22Rv1 (cell line): ENCODE measurements around the gene ARSK.

Source experiments
- H3K27ac ChIP-seq: fragments of 450-650 bp; 2 replicates; pipeline ENCODE4 v1.5.1; 2017
- CTCF ChIP-seq: fragments of 450-650 bp; IDR thresholded peaks from 2 replicates; pipeline ENCODE4 v1.5.1; 2017; ENCODE audit warnings: mild to moderate bottlenecking
- ZFX ChIP-seq: fragments of 450-650 bp; IDR thresholded peaks from 2 replicates; pipeline ENCODE4 v1.6.1; 2017; ENCODE audit warnings: antibody characterized with exemption, borderline replicate concordance

The ARSK gene

DNA sequence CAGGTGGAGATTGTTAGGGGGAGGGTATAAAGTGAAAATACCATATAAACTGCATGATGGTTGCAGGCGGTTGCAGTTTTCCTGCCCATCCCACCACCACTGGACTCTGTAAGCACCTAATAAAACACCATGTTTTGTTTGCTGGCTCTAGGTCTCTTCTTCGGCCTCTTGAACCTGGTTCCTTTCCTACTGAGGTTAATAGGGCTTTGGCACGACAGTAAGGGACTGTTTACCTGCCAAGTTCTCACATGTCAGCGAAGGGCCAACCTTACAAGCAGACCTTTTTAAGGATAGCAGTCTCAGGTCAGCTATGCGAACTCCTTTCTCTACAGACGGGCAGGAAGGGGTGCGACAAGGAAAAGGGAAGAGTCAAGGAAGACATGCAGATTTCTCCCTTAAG lies 88.3 kb downstream of the ARSK start:
- TF ChIP-seq ZFX (no peak), CTCF (no peak)
- H3K27ac ChIP-seq: peak overlapping the region; percentile 86

- TF ChIP-seq CTCF (peak; percentile 76), ZFX (no peak)
- H3K27ac ChIP-seq: no peak overlapping the region
Observed at GRCh38 chr5:95644351-95645042, 89.6 kb downstream of the ARSK start.

- H3K27ac ChIP-seq: peak overlapping the region; percentile 96
Observed at GRCh38 chr5:95646226-95646568, 91.3 kb downstream of the ARSK start.

GRCh38 chr5:95646569-95647431 lies 91.9 kb downstream of the ARSK start, which contains the start of gene RFESD:
TSS of gene RFESD (plus strand) at chr5:95646777. CDS start at chr5:95652272, 5,495 bp downstream.
- TF ChIP-seq ZFX (no peak), CTCF (peak; percentile 25; the same call in 1 of the 2 replicates)
- H3K27ac ChIP-seq: peak within 1 kb of the TSS; percentile 96

DNA sequence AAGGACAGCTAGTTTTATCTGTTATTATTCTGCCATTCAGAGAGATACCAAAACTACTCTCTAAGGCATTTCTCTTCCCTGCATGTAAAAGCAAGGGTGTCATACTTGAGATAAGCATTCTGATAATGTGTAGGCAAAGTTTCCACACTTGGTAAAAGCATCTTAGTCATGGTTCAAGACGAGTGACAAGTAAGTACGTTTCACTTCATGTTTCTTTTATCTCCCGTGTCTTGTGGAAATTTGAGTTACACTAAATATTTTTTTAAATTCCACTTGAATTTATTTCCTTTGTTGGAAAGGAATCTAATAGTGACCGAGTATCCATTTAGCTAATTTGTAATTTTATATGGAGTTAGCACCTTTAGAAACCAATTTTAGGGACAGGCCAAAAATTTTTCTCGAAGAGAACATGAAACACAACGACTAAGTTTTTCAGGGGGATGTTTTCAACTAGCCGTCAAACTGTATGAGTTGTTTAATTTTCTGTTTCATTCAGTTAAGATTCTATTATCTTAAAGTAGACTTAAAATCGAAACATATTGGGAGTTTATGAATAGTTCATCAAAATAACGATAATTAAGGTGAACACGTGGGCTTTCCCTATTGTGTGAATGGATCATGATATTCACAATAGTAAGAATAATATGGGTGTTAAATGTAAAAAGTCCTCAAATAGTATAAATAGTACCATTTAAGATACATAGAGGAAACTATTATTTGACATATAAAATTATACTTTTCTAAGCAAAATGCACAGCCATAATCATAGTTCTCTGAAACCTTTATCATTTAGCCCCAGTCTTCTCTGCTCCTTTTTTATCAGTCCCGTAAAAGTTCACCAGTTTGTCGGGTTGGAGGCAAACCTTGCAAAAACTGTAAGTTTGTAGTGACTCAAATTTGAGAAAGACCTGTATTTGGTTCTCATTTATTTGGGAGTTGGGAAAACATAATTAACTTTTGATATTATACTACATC lies 93.3 kb downstream of the ARSK start:
- no peak for TF ChIP-seq ZFX
- TF ChIP-seq CTCF: no peak
- H3K27ac ChIP-seq: peak overlapping the region; percentile 96

DNA sequence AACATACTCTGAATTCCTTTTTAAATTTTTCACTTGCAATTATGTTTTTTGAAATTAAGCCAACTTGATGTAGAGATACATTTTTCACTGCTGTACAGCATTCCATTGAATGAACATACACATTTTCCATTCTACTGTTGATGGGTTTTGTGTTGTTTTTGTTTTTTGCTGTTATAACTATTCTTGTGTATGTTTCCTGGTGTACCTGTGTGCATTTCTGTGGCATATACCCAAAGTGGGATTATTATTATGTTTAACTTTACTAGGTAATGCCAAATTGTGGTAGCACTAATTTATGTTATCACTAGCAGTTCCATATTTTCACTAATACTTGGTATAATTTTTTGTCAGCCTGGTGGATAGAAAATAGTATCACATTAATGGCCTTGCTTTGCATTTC lies 94.4 kb downstream of the ARSK start:
- TF ChIP-seq ZFX: no peak
- TF ChIP-seq CTCF: no peak
- no peak overlapping the region for H3K27ac ChIP-seq

DNA sequence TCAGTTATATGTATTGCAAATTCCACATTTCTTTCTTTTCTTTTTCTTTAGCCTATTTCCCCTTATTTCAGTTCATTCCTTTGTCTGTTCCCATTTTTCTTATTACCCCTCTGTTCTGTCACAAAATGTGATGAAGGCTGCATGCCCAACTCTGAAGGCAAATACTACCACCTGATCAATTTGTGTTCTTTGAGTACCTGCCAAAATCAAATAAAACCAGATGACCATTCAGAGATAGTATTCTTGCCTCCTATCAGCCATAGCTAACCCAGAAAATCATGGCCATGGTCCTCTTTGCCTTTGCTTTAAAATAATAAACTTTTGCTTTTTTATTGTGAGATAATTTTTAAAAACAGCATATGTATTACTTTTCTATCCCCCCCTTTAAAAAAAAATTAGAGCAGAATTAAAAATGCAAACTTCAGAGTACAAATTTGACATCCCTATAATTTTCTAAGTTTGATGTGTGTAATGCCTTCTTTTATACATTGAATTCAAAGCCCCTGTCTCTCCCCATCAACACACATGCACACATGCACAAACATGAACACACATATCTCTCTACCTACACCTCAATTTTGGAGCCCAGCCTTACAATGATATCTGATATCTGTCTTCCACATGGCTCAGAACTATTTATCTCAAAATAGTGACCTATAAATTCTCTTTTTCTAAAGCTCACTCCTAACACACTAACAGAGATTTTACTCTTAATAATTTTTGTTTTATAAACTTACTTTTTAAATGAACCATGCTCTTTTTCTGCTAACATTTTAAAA lies 95.1 kb downstream of the ARSK start:
- TF ChIP-seq ZFX (no peak), CTCF (no peak)
- H3K27ac ChIP-seq: no peak overlapping the region
